H1 (cell line): ENCODE data around the gene ITPKB. TPM values are rescaled to one million over a fixed set of nuclear protein-coding genes. Genes with fewer than 3 reads are reported as not detected.

Experiments
- JUND ChIP-seq: IDR thresholded peaks from 2 replicates; pipeline ENCODE4 v1.6.1; 2011; ENCODE audit warnings: mild to moderate bottlenecking, improper control_type of control experiment, low read length
- SRF ChIP-seq: IDR thresholded peaks from 2 replicates; pipeline ENCODE4 v1.6.1; 2011; ENCODE audit warnings: mild to moderate bottlenecking, low read depth, low read length, moderate library complexity
- polyA plus RNA-seq, 7 experiments: library from polyadenylated mRNA; depleted of rRNA in 3 of 7; stranded (reverse) in 5 of 7; unstranded in 2 of 7; fragments of >200 nt in 5 of 7; fragments of 200-250 nt in 2 of 7; gene quantifications; 1 replicate in 5 of 7; 2 replicates in 1 of 7; 4 replicates in 1 of 7; pipeline versions ENCODE4 v1.2.1 to v1.2.3, GENCODE V29; 2011 to 2013; ENCODE audit warnings: missing spikeins in 2 of 7, mixed read lengths in 2 of 7
- total RNA-seq: library from RNA; stranded (reverse); fragmentation: NEBNext Ultra II Directional; extraction: Animal tissue kit (Norgen Biotek cat#: 25700); gene quantifications from 2 replicates; pipeline ENCODE4 v1.2.1, GENCODE V29; 2021

The ITPKB gene
- total and polyA plus RNA-seq, 2 of the 8 experiments (the other 6 are each of a cell fraction or from before 2014, with no cell fraction given), result 1.7 to 4.8 TPM

DNA sequence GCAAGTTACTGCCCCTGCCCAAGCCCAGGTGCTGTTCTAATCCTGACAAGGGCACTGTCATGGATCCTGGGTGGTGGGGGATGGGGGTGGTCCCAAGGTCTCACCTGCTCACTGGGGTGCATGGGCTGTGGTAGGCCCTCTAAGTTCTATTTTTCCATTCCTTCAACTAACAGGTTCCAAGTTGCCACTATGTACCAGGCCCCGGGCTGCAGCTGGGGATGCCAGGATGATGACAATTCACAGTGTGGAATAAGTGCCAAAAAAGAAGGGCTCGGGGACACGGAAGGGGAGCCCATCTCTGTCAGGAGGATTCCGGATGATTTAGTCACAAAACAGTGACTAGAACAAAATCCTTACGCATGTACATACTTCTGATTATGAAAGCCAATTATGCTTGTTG lies 114.6 kb downstream of the ITPKB start (continued):
- TF ChIP-seq SRF, result no peak
- no peak for TF ChIP-seq JUND
